A549 (cell line): ENCODE data around the gene OSBPL6.

Experiments
- BHLHE40 ChIP-seq: IDR thresholded peaks from 2 replicates; pipeline ENCODE4 v1.6.1; 2012; ENCODE audit warnings: low read depth, low read length, inconsistent platforms
- CBX2 ChIP-seq: fragments of 200-600 bp; sonication (generic); IDR thresholded peaks from 2 replicates; pipeline ENCODE4 v1.6.1; 2016; ENCODE audit warnings: low read depth, mild to moderate bottlenecking, borderline replicate concordance
- CHD4 ChIP-seq: fragments of 200-600 bp; sonication (generic); IDR thresholded peaks from 2 replicates; pipeline ENCODE4 v1.6.1; 2016; ENCODE audit warnings: antibody characterized with exemption, mild to moderate bottlenecking, borderline replicate concordance
- RNF2 ChIP-seq: fragments of 200-600 bp; sonication (generic); IDR thresholded peaks from 2 replicates; pipeline ENCODE4 v1.6.1; 2016; ENCODE audit warnings: low read depth, mild to moderate bottlenecking, antibody characterized with exemption, moderate library complexity, borderline replicate concordance
- SMC3 ChIP-seq: fragments of >200 bp; sonication (Bioruptor Twin); formaldehyde crosslinking; IDR thresholded peaks from 3 replicates; pipeline ENCODE4 v1.6.1; 2018; ENCODE audit warnings: inconsistent platforms
- TP53 ChIP-seq: fragments of 250-450 bp; sonication (Bioruptor Pico); IDR thresholded peaks from 2 replicates; pipeline ENCODE4 v1.5.0; 2021; ENCODE audit warnings: mild to moderate bottlenecking, moderate library complexity
- TF ChIP-seq, protein P1 (sequence below): fragments of >200 bp; sonication (Bioruptor Twin); formaldehyde crosslinking; IDR thresholded peaks from 3 replicates; pipeline ENCODE4 v1.5.1; 2016
- TF ChIP-seq, protein P2 (sequence below): fragments of 250-450 bp; sonication (Bioruptor Pico); IDR thresholded peaks from 2 replicates; pipeline ENCODE4 v1.5.0; 2021; ENCODE audit warnings: mild to moderate bottlenecking, moderate library complexity, borderline replicate concordance
- TF ChIP-seq, protein P3 (sequence below): IDR thresholded peaks from 2 replicates; pipeline ENCODE4 v1.6.1; 2012

DNA sequence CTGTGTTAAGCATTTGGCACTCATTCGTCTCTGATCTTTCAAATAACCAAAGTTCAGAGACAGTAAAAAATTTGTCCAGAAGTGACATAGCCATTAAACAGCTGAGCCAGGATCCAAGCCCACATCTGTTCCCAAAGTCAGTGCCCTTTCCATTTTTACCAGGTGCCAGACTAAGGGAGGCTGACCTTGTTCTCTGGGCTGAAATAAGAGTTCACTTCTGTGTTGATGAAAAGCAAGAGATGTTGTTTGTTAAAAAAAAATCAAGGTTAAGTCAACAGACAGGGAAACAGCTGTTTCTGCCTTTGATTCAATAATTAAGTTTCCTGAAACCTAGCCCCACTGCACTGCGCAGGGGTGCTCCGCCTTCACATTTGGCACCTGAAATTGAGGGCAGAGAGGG is 139.5 kb downstream of the OSBPL6 start:
- TF ChIP-seq CBX2 (no peak), TP53 (CRISPR knock-in tag) (no peak), CHD4 (no peak), SMC3 (no peak), BHLHE40 (no peak), RNF2 (no peak)
- TF ChIP-seq, protein P1, sequence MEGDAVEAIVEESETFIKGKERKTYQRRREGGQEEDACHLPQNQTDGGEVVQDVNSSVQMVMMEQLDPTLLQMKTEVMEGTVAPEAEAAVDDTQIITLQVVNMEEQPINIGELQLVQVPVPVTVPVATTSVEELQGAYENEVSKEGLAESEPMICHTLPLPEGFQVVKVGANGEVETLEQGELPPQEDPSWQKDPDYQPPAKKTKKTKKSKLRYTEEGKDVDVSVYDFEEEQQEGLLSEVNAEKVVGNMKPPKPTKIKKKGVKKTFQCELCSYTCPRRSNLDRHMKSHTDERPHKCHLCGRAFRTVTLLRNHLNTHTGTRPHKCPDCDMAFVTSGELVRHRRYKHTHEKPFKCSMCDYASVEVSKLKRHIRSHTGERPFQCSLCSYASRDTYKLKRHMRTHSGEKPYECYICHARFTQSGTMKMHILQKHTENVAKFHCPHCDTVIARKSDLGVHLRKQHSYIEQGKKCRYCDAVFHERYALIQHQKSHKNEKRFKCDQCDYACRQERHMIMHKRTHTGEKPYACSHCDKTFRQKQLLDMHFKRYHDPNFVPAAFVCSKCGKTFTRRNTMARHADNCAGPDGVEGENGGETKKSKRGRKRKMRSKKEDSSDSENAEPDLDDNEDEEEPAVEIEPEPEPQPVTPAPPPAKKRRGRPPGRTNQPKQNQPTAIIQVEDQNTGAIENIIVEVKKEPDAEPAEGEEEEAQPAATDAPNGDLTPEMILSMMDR, result no peak
- TF ChIP-seq, protein P2, sequence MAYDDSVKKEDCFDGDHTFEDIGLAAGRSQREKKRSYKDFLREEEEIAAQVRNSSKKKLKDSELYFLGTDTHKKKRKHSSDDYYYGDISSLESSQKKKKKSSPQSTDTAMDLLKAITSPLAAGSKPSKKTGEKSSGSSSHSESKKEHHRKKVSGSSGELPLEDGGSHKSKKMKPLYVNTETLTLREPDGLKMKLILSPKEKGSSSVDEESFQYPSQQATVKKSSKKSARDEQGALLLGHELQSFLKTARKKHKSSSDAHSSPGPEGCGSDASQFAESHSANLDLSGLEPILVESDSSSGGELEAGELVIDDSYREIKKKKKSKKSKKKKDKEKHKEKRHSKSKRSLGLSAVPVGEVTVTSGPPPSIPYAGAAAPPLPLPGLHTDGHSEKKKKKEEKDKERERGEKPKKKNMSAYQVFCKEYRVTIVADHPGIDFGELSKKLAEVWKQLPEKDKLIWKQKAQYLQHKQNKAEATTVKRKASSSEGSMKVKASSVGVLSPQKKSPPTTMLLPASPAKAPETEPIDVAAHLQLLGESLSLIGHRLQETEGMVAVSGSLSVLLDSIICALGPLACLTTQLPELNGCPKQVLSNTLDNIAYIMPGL (CRISPR knock-in tag), result no peak
- TF ChIP-seq, protein P3, sequence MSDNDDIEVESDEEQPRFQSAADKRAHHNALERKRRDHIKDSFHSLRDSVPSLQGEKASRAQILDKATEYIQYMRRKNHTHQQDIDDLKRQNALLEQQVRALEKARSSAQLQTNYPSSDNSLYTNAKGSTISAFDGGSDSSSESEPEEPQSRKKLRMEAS, result no peak
